Astrocyte (in vitro differentiated cells and primary cell): ENCODE results near the gene MGST1.

Source experiments
- EZH2 ChIP-seq: IDR thresholded peaks from 2 replicates; pipeline ENCODE4 v1.6.1; 2012; ENCODE audit warnings: mild to moderate bottlenecking, low read length, inconsistent platforms; ENCODE audit not compliant: insufficient read depth
- TF ChIP-seq, protein P1 (sequence below): IDR thresholded peaks from 2 replicates; pipeline ENCODE4 v1.5.1; 2011; ENCODE audit warnings: low read depth, mild to moderate bottlenecking, inconsistent platforms, low read length, moderate library complexity; ENCODE audit not compliant: insufficient read depth

DNA sequence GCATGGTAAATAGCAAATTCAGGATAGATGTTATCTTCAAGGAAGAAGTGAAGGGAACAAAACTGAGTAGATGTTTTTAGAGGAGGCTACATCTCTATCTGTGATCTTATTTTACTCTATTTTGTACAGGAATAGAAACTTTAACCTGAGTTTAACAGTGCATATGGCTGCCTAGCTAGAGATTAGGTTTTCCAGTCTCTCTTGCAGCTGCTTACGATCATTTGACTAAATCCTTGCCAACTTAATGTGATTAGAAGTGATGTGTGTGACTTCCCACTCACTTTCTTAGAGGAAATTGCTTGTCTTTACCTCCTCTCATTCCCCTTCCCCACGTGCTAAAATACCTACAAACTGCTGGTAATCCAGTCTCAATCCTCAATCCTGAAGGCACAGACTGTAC is 43.5 kb upstream of the MGST1 start:
- TF ChIP-seq, protein P1, sequence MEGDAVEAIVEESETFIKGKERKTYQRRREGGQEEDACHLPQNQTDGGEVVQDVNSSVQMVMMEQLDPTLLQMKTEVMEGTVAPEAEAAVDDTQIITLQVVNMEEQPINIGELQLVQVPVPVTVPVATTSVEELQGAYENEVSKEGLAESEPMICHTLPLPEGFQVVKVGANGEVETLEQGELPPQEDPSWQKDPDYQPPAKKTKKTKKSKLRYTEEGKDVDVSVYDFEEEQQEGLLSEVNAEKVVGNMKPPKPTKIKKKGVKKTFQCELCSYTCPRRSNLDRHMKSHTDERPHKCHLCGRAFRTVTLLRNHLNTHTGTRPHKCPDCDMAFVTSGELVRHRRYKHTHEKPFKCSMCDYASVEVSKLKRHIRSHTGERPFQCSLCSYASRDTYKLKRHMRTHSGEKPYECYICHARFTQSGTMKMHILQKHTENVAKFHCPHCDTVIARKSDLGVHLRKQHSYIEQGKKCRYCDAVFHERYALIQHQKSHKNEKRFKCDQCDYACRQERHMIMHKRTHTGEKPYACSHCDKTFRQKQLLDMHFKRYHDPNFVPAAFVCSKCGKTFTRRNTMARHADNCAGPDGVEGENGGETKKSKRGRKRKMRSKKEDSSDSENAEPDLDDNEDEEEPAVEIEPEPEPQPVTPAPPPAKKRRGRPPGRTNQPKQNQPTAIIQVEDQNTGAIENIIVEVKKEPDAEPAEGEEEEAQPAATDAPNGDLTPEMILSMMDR: no peak
- no peak for TF ChIP-seq EZH2
